A549 treated with RU486 at 1 μM for 4 hours (cell line): ENCODE data around the gene CAPN6. TPM values are rescaled to one million over a fixed set of nuclear protein-coding genes. Genes with fewer than 3 reads are reported as not detected.

Experiments used
- total RNA-seq: library from RNA; stranded (reverse); fragments of 200-300 nt; extraction: Qiagen RNA extraction; gene quantifications from 5 replicates; pipeline ENCODE4 v1.2.3, GENCODE V29; 2022; ENCODE audit warnings: low read depth

Gene CAPN6, protein sequence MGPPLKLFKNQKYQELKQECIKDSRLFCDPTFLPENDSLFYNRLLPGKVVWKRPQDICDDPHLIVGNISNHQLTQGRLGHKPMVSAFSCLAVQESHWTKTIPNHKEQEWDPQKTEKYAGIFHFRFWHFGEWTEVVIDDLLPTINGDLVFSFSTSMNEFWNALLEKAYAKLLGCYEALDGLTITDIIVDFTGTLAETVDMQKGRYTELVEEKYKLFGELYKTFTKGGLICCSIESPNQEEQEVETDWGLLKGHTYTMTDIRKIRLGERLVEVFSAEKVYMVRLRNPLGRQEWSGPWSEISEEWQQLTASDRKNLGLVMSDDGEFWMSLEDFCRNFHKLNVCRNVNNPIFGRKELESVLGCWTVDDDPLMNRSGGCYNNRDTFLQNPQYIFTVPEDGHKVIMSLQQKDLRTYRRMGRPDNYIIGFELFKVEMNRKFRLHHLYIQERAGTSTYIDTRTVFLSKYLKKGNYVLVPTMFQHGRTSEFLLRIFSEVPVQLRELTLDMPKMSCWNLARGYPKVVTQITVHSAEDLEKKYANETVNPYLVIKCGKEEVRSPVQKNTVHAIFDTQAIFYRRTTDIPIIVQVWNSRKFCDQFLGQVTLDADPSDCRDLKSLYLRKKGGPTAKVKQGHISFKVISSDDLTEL
- not detected in 5 replicates for total RNA-seq

DNA sequence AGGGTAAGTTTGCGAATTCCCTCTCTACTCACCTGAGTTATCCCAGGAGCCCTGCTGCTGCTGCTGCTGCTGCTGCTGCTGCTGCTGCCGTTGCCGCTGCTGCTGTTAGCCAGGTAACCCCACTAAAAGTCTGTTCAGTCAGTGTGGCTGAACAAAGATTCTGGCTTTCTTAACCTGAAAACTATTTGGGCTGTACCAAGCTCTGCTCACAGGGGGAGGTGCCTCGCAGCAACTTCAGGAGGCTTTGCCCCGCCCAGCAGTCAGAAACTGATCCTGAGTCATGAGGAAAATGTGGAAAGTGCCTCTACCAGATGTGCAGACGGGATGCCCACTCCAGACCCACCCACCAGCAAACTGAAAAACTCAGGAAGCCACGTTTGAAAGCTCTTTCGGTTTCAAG is at the start of gene CAPN6:
CAPN6 (minus strand) TSS at position 145 of the 400 bp plus-strand sequence. CDS start 6,547 bp downstream, outside the sequence.

Other genes starting within 250 kb of the CAPN6 start
- gene PAK3, start 174.3 kb downstream of the CAPN6 start, total RNA-seq = 0.02 to 0.03 TPM in 2 of 5 replicates, not detected in the others
- gene DCX, start 141.7 kb upstream of the CAPN6 start, total RNA-seq = not detected in 5 replicates
- gene SERTM2, start 241.2 kb upstream of the CAPN6 start, total RNA-seq = not detected in 5 replicates